IMR-90 (cell line): ENCODE results near the gene DAAM2. TPM values are rescaled to one million over a fixed set of nuclear protein-coding genes. Genes with fewer than 3 reads are reported as not detected.

Source experiments
- ATAC-seq: fragments of 200-7000 bp; cut with Tn5 transposase; 2 replicates; pipeline ENCODE4 v1.9.1; 2020; ENCODE audit warnings: low read depth, mild to moderate bottlenecking, moderate library complexity
- BruUV-seq: library from RNA; stranded (reverse); fragments of 400-500 nt; replicated peaks from 2 replicates; lab custom pipeline; 2021; lab: Mats Ljungman, UMichigan
- CTCF ChIA-PET: fragments of 300-600 bp; formaldehyde crosslinking; extraction: SDS; loops from one replicate; lab custom pipeline; 2021; ENCODE audit warnings: antibody characterized with exemption; lab: Yijun Ruan, JAX
- POLR2A ChIA-PET: fragments of 300-600 bp; sonication (Branson Sonifier 250); formaldehyde crosslinking; loops from one replicate; lab custom pipeline; 2022; ENCODE audit warnings: antibody characterized with exemption; ENCODE audit not compliant: unreplicated experiment; lab: Charles Lee
- DNase-seq: peaks from one replicate; pipeline ENCODE4 v3.0.0; 2013
- H2AFZ ChIP-seq: replicated peaks from 2 replicates; pipeline ENCODE3; 2013; ENCODE audit warnings: low read length, mild to moderate bottlenecking; ENCODE audit not compliant: poor library complexity
- H2AK5ac ChIP-seq: 2 replicates; pipeline ENCODE4 v1.6.1; 2013; ENCODE audit warnings: low read depth, low read length, inconsistent platforms
- H2AK9ac ChIP-seq: replicated peaks from 2 replicates; pipeline ENCODE3; 2013; ENCODE audit warnings: mild to moderate bottlenecking, low read depth, low read length, moderate library complexity; ENCODE audit not compliant: poor library complexity
- H2BK120ac ChIP-seq: 2 replicates; pipeline ENCODE4 v1.6.1; 2013; ENCODE audit warnings: low read depth, low read length, inconsistent platforms
- H2BK15ac ChIP-seq: 3 replicates; pipeline ENCODE4 v1.6.1; 2013; ENCODE audit warnings: low read depth, low read length, inconsistent platforms
- H2BK20ac ChIP-seq: 2 replicates; pipeline ENCODE4 v1.6.1; 2013; ENCODE audit warnings: low read depth, mild to moderate bottlenecking, inconsistent platforms, low read length, moderate library complexity
- H2BK5ac ChIP-seq: 2 replicates; pipeline ENCODE4 v1.6.1; 2013; ENCODE audit warnings: mild to moderate bottlenecking, low read depth, low read length, inconsistent platforms; ENCODE audit not compliant: poor library complexity, severe bottlenecking
- H3K14ac ChIP-seq: replicated peaks from 2 replicates; pipeline ENCODE4 v1.6.1; 2013; ENCODE audit warnings: low read depth, low read length, inconsistent platforms
- H3K18ac ChIP-seq: 2 replicates; pipeline ENCODE4 v1.6.1; 2013; ENCODE audit warnings: low read depth, low read length, control low read depth
- H3K23ac ChIP-seq: 2 replicates; pipeline ENCODE4 v1.6.1; 2013; ENCODE audit warnings: low read depth, low read length, inconsistent platforms
- H3K27ac ChIP-seq: 2 replicates; pipeline ENCODE4 v1.5.1; 2013; ENCODE audit warnings: mild to moderate bottlenecking, control low read depth, low read length; ENCODE audit not compliant: insufficient read depth
- H3K27me3 ChIP-seq: 2 replicates; pipeline ENCODE4 v1.6.1; 2013; ENCODE audit warnings: low read length; ENCODE audit not compliant: control insufficient read depth, insufficient read depth
- H3K36me3 ChIP-seq: 2 replicates; pipeline ENCODE4 v1.6.1; 2013; ENCODE audit warnings: low read length, mixed read lengths; ENCODE audit not compliant: control insufficient read depth, insufficient read depth
- H3K4ac ChIP-seq: 2 replicates; pipeline ENCODE4 v1.6.1; 2013; ENCODE audit warnings: low read depth, low read length, inconsistent platforms
- H3K4me1 ChIP-seq: 2 replicates; pipeline ENCODE4 v1.6.1; 2013; ENCODE audit warnings: low read length, mixed read lengths; ENCODE audit not compliant: control insufficient read depth, insufficient read depth
- H3K4me2 ChIP-seq: 2 replicates; pipeline ENCODE4 v1.6.1; 2013; ENCODE audit warnings: low read depth, mild to moderate bottlenecking, control low read depth, low read length, moderate library complexity
- H3K4me3 ChIP-seq: 2 replicates; pipeline ENCODE4 v1.5.1; 2013; ENCODE audit warnings: low read depth, mild to moderate bottlenecking, control low read depth, low read length, moderate library complexity; ENCODE audit not compliant: insufficient read depth
- H3K56ac ChIP-seq: 2 replicates; pipeline ENCODE4 v1.6.1; 2013; ENCODE audit warnings: low read length, inconsistent platforms; ENCODE audit not compliant: insufficient read depth; ENCODE audit errors: extremely low read depth
- H3K79me1 ChIP-seq, 2 experiments: 2 replicates each; pipeline ENCODE4 v1.6.1; 2013; ENCODE audit warnings: low read length in 2 of 2, inconsistent platforms in 1 of 2, low read depth in 1 of 2
- H3K9ac ChIP-seq: 2 replicates; pipeline ENCODE4 v1.6.1; 2013; ENCODE audit warnings: low read depth, low read length, control low read depth
- H3K9me1 ChIP-seq: 2 replicates; pipeline ENCODE4 v1.6.1; 2013; ENCODE audit warnings: low read length, inconsistent platforms; ENCODE audit not compliant: insufficient read depth
- H3K9me3 ChIP-seq: 2 replicates; pipeline ENCODE4 v1.6.1; 2013; ENCODE audit warnings: low read length; ENCODE audit not compliant: control insufficient read depth, insufficient read depth
- H4K20me1 ChIP-seq: 2 replicates; pipeline ENCODE4 v1.6.1; 2013; ENCODE audit warnings: low read length, inconsistent platforms; ENCODE audit not compliant: insufficient read depth
- H4K5ac ChIP-seq: 2 replicates; pipeline ENCODE4 v1.6.1; 2013; ENCODE audit warnings: mild to moderate bottlenecking, low read depth, low read length, control low read depth
- H4K8ac ChIP-seq, 2 experiments: 2 replicates each; pipeline ENCODE4 v1.6.1; 2013; ENCODE audit warnings: low read depth in 2 of 2, low read length in 2 of 2, control low read depth in 1 of 2, inconsistent platforms in 1 of 2
- H4K91ac ChIP-seq: 2 replicates; pipeline ENCODE4 v1.6.1; 2013; ENCODE audit warnings: low read depth, low read length, inconsistent platforms; ENCODE audit not compliant: insufficient read depth
- CHD1 ChIP-seq: IDR thresholded peaks from 2 replicates; pipeline ENCODE4 v1.6.1; 2012; ENCODE audit warnings: low read depth, low read length, improper control_type of control experiment
- MAFK ChIP-seq: IDR thresholded peaks from 2 replicates; pipeline ENCODE4 v1.6.1; 2012; ENCODE audit warnings: low read depth, low read length, improper control_type of control experiment
- MXI1 ChIP-seq: IDR thresholded peaks from 2 replicates; pipeline ENCODE4 v1.6.1; 2012; ENCODE audit warnings: low read depth, mild to moderate bottlenecking, low read length, moderate library complexity, borderline replicate concordance
- RAD21 ChIP-seq: IDR thresholded peaks from 2 replicates; pipeline ENCODE4 v1.6.1; 2012; ENCODE audit warnings: low read length, improper control_type of control experiment
- WGBS, 2 experiments: methylation state at CpG; one replicate each; pipeline versions ENCODE4 v1.1.5 to v1.1.7; 2013; ENCODE audit warnings: missing lambda C conversion rate in 2 of 2; ENCODE audit not compliant: insufficient read length in 1 of 2; ENCODE audit errors: extremely low coverage in 2 of 2; 5-methylcytosine and 5-hydroxymethylcytosine counted together
- dilution Hi-C: fragments of 300-500 bp; cut with HindIII; formaldehyde crosslinking; loops from one replicate; pipeline ENCODE4 v1.14.3; 2018; ENCODE audit warnings: low sequenced_read_pairs; ENCODE audit not compliant: unreplicated experiment
- in situ Hi-C: fragments of 300-500 bp; cut with MboI; formaldehyde crosslinking; loops from 3 replicates; pipeline ENCODE4 v1.14.3; 2019; ENCODE audit warnings: low sequenced_read_pairs, inconsistent platforms, mixed read lengths
- intact Hi-C: fragments of 100-400 bp; cut with micrococcal nuclease; formaldehyde crosslinking; loops from 2 replicates; pipeline ENCODE4 v1.10.0; 2022
- polyA plus RNA-seq, 3 experiments: library from polyadenylated mRNA; depleted of rRNA; stranded (reverse); fragments of >200 nt; gene quantifications; 2 replicates each; pipeline ENCODE4 v1.2.3, GENCODE V29; 2012; ENCODE audit warnings: low replicate concordance in 1 of 3
- total RNA-seq: library from RNA; depleted of rRNA; stranded (reverse); fragments of >200 nt; gene quantifications from 2 replicates; pipeline ENCODE4 v1.2.3, GENCODE V29; 2012

Gene DAAM2
- total and polyA plus RNA-seq, 2 of the 4 experiments (the other 2 are of a cell fraction) = 11.2 to 12.9 TPM

DNA sequence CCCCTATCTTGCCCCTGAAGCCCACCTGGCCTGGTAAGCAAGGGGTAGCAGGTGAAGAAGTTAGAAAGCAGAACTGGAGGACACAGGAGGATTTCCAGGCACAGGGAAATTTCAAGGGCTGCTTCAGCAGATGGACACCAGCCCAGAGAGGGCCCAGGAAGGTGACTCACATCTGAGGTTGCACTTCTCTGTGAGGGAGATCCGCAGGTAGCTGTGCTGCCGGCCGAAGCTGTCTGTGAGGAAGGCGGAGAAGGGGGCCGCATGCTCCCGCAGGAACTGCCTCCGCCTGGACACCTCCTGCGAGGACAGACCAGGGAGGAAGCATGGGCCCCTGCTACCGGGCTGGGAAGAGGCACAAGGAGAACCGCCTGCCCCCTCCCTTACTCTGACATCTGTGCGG is 135.0 kb downstream of the DAAM2 start:
- Histone ChIP-seq H2BK5ac (no peak overlapping the region), H2AK5ac (no peak overlapping the region), H3K4me2 (no peak overlapping the region), H3K4me1 (peaks cover 10% of the 10 kb centered on the region), H3K9me1 (peaks cover 1% of the 10 kb centered on the region), H3K9me3 (no peaks in the 10 kb centered on the region), H3K9ac (no peak overlapping the region), H3K36me3 (peaks cover 32% of the 10 kb centered on the region), H3K23ac (no peak overlapping the region), H3K4ac (no peak overlapping the region), H3K27ac (no peak overlapping the region), H3K4me3 (no peak overlapping the region), H3K27me3 (no peaks in the 10 kb centered on the region), H2BK15ac (no peak overlapping the region), H4K20me1 (no peaks in the 10 kb centered on the region), H2BK120ac (no peak overlapping the region), H3K79me1 (peaks cover 12 to 23% of the 10 kb centered on the region in 2 experiments; a peak in 2 of 4 replicates), H2AFZ (no peak overlapping the region), H4K91ac (no peak overlapping the region), H3K14ac (no peak overlapping the region), H3K18ac (no peak overlapping the region), H4K5ac (no peak overlapping the region), H4K8ac (no peak overlapping the region), H2AK9ac (no peak overlapping the region), H3K56ac (no peak overlapping the region), H2BK20ac (no peak overlapping the region)
- ChIA-PET CTCF (no interaction called here), POLR2A (no interaction called here)
- BruUV-seq = no TSS peak
- dilution Hi-C loops (no loop called here), in situ Hi-C loops (no loop called here), intact Hi-C loops (no loop called here)
- peak; percentile 31; the same call in 1 of the 2 replicates for ATAC-seq
- DNase-seq = peak; percentile 41
- TF ChIP-seq CHD1 (no peak), MAFK (no peak), MXI1 (no peak), RAD21 (no peak)
- no CpG with 5 or more reads among the region's 11 CpGs for WGBS, 2 experiments
